SK-N-MC (cell line): Measurements from ENCODE around the gene RASSF7.
A peak's percentile ranks its signal among the peaks of the same experiment; 100 is the strongest.

Experiments
- DNase-seq: peaks from one replicate; pipeline ENCODE4 v3.0.0-alpha.2; 2011; ENCODE audit warnings: low read depth, low spot score
- H3K27ac ChIP-seq: fragments of 200-600 bp; sonication (generic); 2 replicates; pipeline ENCODE4 v1.5.1; 2016; ENCODE audit warnings: mixed run types
- H3K36me3 ChIP-seq: fragments of 200-600 bp; sonication (generic); 2 replicates; pipeline ENCODE4 v1.6.1; 2017; ENCODE audit warnings: antibody characterized with exemption, low read length, mixed read lengths; ENCODE audit not compliant: insufficient read depth
- H3K4me3 ChIP-seq: fragments of 200-600 bp; sonication (generic); 2 replicates; pipeline ENCODE4 v1.5.1; 2016
- H3K9ac ChIP-seq: fragments of 200-600 bp; sonication (generic); 2 replicates; pipeline ENCODE4 v1.8.0; 2017; ENCODE audit warnings: mixed run types, mixed read lengths; ENCODE audit not compliant: insufficient read length
- H3K9me3 ChIP-seq: fragments of 200-600 bp; sonication (generic); 2 replicates; pipeline ENCODE4 v1.6.1; 2017; ENCODE audit warnings: low read depth, mild to moderate bottlenecking, antibody characterized with exemption, low read length, moderate library complexity, mixed read lengths
- EZH2 ChIP-seq: fragments of 200-600 bp; sonication (generic); IDR thresholded peaks from one replicate; pipeline ENCODE4 v1.6.1; 2017; ENCODE audit warnings: antibody characterized with exemption
- FOXP2 ChIP-seq: optimal IDR thresholded peaks from 2 replicates; pipeline ENCODE3; 2011; ENCODE audit warnings: mild to moderate bottlenecking, moderate library complexity; ENCODE audit not compliant: insufficient read depth; ENCODE audit errors: extremely low read length, control extremely low read depth
- POLR2AphosphoS5 ChIP-seq: IDR thresholded peaks from 2 replicates; pipeline ENCODE4 v1.6.1; 2012; ENCODE audit warnings: mild to moderate bottlenecking, low read depth, low read length, borderline replicate concordance

The RASSF7 gene

GRCh38 chr11:559712-560304 lies 962 bp upstream of the RASSF7 start:
- Histone ChIP-seq H3K36me3 (no peaks in the 10 kb centered on the region), H3K4me3 (peak overlapping the region; percentile 80), H3K9me3 (no peaks in the 10 kb centered on the region), H3K27ac (no peak overlapping the region), H3K9ac (peak overlapping the region; percentile 61)
- TF ChIP-seq EZH2 (no peak), FOXP2 (no peak), POLR2AphosphoS5 (no peak)
- no peak for DNase-seq

GRCh38 chr11:561148-562003 lies 606 bp downstream of the RASSF7 start:
- TF ChIP-seq FOXP2 (no peak), POLR2AphosphoS5 (no peak), EZH2 (no peak)
- H3K9me3 ChIP-seq: no peaks in the 10 kb centered on the region
- H3K36me3 ChIP-seq: no peaks in the 10 kb centered on the region
- H3K9ac ChIP-seq: peak overlapping the region; percentile 67
- H3K27ac ChIP-seq: no peak overlapping the region
- DNase-seq: no peak
- H3K4me3 ChIP-seq: peak overlapping the region; percentile 87

GRCh38 chr11:562046-562645 lies 1.4 kb downstream of the RASSF7 start:
- TF ChIP-seq EZH2 (no peak), FOXP2 (no peak), POLR2AphosphoS5 (no peak)
- peak overlapping the region; percentile 87 for H3K4me3 ChIP-seq
- no peaks in the 10 kb centered on the region for H3K9me3 ChIP-seq
- DNase-seq: no peak
- H3K36me3 ChIP-seq: no peaks in the 10 kb centered on the region
- H3K9ac ChIP-seq: no peak overlapping the region
- no peak overlapping the region for H3K27ac ChIP-seq

GRCh38 chr11:563066-563811 lies 2.5 kb downstream of the RASSF7 start:
- no peaks in the 10 kb centered on the region for H3K9me3 ChIP-seq
- DNase-seq: no peak
- H3K4me3 ChIP-seq: no peak overlapping the region
- TF ChIP-seq FOXP2 (no peak), POLR2AphosphoS5 (no peak)
- H3K9ac ChIP-seq: no peak overlapping the region
- H3K36me3 ChIP-seq: no peaks in the 10 kb centered on the region
- no peak overlapping the region for H3K27ac ChIP-seq

GRCh38 chr11:563812-564578 lies 3.2 kb downstream of the RASSF7 start:
- H3K9ac ChIP-seq: no peak overlapping the region
- H3K27ac ChIP-seq: no peak overlapping the region
- TF ChIP-seq POLR2AphosphoS5: no peak
- no peaks in the 10 kb centered on the region for H3K9me3 ChIP-seq
- H3K4me3 ChIP-seq: no peak overlapping the region
- H3K36me3 ChIP-seq: no peaks in the 10 kb centered on the region
- no peak for DNase-seq

DNA sequence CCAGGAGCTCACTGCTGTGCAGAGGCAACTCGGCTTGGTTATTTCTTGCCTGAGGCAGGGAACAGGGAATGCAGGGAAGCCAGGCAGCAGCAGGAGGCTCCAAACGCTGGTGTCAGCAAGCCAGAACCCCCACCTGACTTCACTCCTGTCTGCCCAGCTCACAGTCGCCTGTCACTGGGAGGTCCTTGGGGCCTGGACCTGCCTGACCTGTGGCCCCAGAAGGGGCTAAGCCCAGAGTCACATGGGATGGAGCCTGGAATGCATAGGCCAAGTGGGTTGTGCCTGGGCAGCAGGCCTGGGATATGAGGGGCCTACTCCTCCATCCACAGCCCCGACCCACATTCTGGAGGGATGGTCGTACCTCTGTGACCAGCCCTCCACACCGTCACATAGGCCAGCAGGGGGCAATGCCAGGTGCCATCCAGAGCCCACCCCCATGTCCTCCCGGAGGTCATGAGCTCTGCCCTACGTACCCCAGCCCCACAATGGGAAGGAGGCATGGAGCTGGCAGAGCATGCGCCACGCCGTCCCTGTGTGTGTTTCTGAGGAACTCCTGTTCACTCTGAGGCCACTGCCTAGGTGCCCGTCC lies 5.2 kb downstream of the RASSF7 start:
- TF ChIP-seq POLR2AphosphoS5: no peak; the same call in 1 of the 2 replicates
- no peak for TF ChIP-seq FOXP2
- no peak for TF ChIP-seq EZH2
- no peak for DNase-seq
- Histone ChIP-seq H3K9me3 (no peaks in the 10 kb centered on the region), H3K36me3 (no peaks in the 10 kb centered on the region), H3K27ac (peak overlapping the region; percentile 85), H3K4me3 (peak overlapping the region; percentile 43), H3K9ac (no peak overlapping the region)

GRCh38 chr11:567011-567628 lies 6.3 kb downstream of the RASSF7 start:
- H3K4me3 ChIP-seq: peak overlapping the region; percentile 80
- TF ChIP-seq EZH2: no peak
- no peak for TF ChIP-seq POLR2AphosphoS5
- TF ChIP-seq FOXP2: no peak

More at GRCh38 chr11:567011-567628, 6.3 kb downstream of the RASSF7 start:
- no peak for DNase-seq
- Histone ChIP-seq H3K9me3 (no peaks in the 10 kb centered on the region), H3K36me3 (no peaks in the 10 kb centered on the region), H3K9ac (no peak overlapping the region), H3K27ac (no peak overlapping the region)
